Thoracic aorta (tissue), 2 donors: ENCODE results near the gene PGAM2. TPM values are rescaled to one million over a fixed set of nuclear protein-coding genes. Genes with fewer than 3 reads are reported as not detected.
A peak's percentile ranks its signal among the peaks of the same experiment; 100 is the strongest.

ENCODE experiments used
- ATAC-seq: fragments of 150-250 bp; one replicate; pipeline ENCODE4 v1.8.0; 2017; ENCODE audit warnings: low read depth; ENCODE audit not compliant: insufficient number of reproducible peaks, low FRiP score
- DNase-seq: peaks from one replicate; pipeline ENCODE4 v3.0.0-alpha.2; 2020; ENCODE audit warnings: low spot score
- H3K27ac ChIP-seq, 2 donors: fragments of 200-600 bp; sonication (generic); 1 replicate in 1 of 2; 2 replicates in 1 of 2; pipeline ENCODE4 v1.5.1; 2016; ENCODE audit warnings: mild to moderate bottlenecking in 2 of 2, moderate library complexity in 2 of 2
- H3K27me3 ChIP-seq: fragments of 200-600 bp; sonication (generic); replicated peaks from 2 replicates; pipeline ENCODE4 v1.6.0; 2016; ENCODE audit warnings: mild to moderate bottlenecking; ENCODE audit not compliant: insufficient read depth
- H3K36me3 ChIP-seq: fragments of 200-600 bp; sonication (generic); one replicate; pipeline ENCODE4 v1.5.1; 2016
- H3K4me1 ChIP-seq, 2 donors: fragments of 200-600 bp; sonication (generic); 1 replicate in 1 of 2; 2 replicates in 1 of 2; pipeline versions ENCODE4 v1.5.1 to v1.6.0; 2016; ENCODE audit warnings: low read depth in 2 of 2, mild to moderate bottlenecking in 1 of 2; ENCODE audit not compliant: control insufficient read depth in 1 of 2
- H3K4me3 ChIP-seq: fragments of 200-600 bp; sonication (generic); 2 replicates; pipeline ENCODE4 v1.5.1; 2016; ENCODE audit warnings: mild to moderate bottlenecking
- H3K9me3 ChIP-seq: fragments of 200-600 bp; sonication (generic); 2 replicates; pipeline ENCODE4 v1.5.1; 2016
- CTCF ChIP-seq: fragments of 200-600 bp; sonication (generic); IDR thresholded peaks from one replicate; pipeline ENCODE4 v1.5.1; 2019; ENCODE audit warnings: antibody characterized with exemption
- total RNA-seq, 2 donors: library from RNA; depleted of rRNA; stranded (reverse); fragments of >200 nt; gene quantifications; one replicate each; pipeline versions ENCODE4 v1.1.0 to v1.2.3, GENCODE V29; 2016

Gene PGAM2
- total RNA-seq, 2 donors from 2014 or later = 1.8 to 9.5 TPM

- no peaks in the 10 kb centered on the region for H3K27me3 ChIP-seq
- DNase-seq (no peak), ATAC-seq (no peak)
- H3K9me3 ChIP-seq = no peaks in the 10 kb centered on the region
- H3K4me1 ChIP-seq = peaks cover 9 to 59% of the 10 kb centered on the region in 2 donors
- H3K4me3 ChIP-seq = no peak overlapping the region
- TF ChIP-seq CTCF = no peak
- peak overlapping the region; percentile 29 to 65 for H3K27ac ChIP-seq
- no peaks in the 10 kb centered on the region for H3K36me3 ChIP-seq
Observed at GRCh38 chr7:44095781-44096180, 30.4 kb upstream of the PGAM2 start.

GRCh38 chr7:44094883-44095592 is 29.7 kb upstream of the PGAM2 start:
- Histone ChIP-seq H3K9me3 (no peaks in the 10 kb centered on the region), H3K4me1 (peaks cover 14 to 59% of the 10 kb centered on the region in 2 donors), H3K27me3 (no peaks in the 10 kb centered on the region), H3K4me3 (no peak overlapping the region), H3K36me3 (no peaks in the 10 kb centered on the region), H3K27ac (peak overlapping the region; percentile 29 to 65)
- TF ChIP-seq CTCF = no peak
- ATAC-seq = no peak
- no peak for DNase-seq

- H3K4me1 ChIP-seq = peaks cover 16 to 59% of the 10 kb centered on the region in 2 donors
- no peak for TF ChIP-seq CTCF
- peak overlapping the region; percentile 29 to 65 for H3K27ac ChIP-seq
- no peak for DNase-seq
- no peaks in the 10 kb centered on the region for H3K36me3 ChIP-seq
- H3K4me3 ChIP-seq = no peak overlapping the region
- no peaks in the 10 kb centered on the region for H3K27me3 ChIP-seq
- no peaks in the 10 kb centered on the region for H3K9me3 ChIP-seq
- ATAC-seq = no peak
Observed at GRCh38 chr7:44094365-44094764, 29.0 kb upstream of the PGAM2 start.

GRCh38 chr7:44093102-44093641 is 27.8 kb upstream of the PGAM2 start:
- Histone ChIP-seq H3K27ac (peak overlapping the region in 1 of 2 donors; percentile 13), H3K9me3 (no peaks in the 10 kb centered on the region), H3K4me1 (peaks cover 19 to 68% of the 10 kb centered on the region in 2 donors), H3K27me3 (no peaks in the 10 kb centered on the region), H3K36me3 (no peaks in the 10 kb centered on the region), H3K4me3 (no peak overlapping the region)
- TF ChIP-seq CTCF = no peak
- ATAC-seq (no peak), DNase-seq (no peak)

- H3K36me3 ChIP-seq = no peaks in the 10 kb centered on the region
- H3K27me3 ChIP-seq = no peaks in the 10 kb centered on the region
- no peak for TF ChIP-seq CTCF
- H3K4me1 ChIP-seq = peaks cover 37 to 94% of the 10 kb centered on the region in 2 donors
- H3K27ac ChIP-seq = peak overlapping the region; percentile 94 to 98
- DNase-seq (peak; percentile 72), ATAC-seq (peak; percentile 68)
- H3K9me3 ChIP-seq = no peaks in the 10 kb centered on the region
- peak overlapping the region; percentile 41 for H3K4me3 ChIP-seq
Observed at GRCh38 chr7:44087911-44088838, 22.8 kb upstream of the PGAM2 start.
